GM20000 (cell line): Measurements from ENCODE around the gene S100A7.
"Not testable (repeated sequence)": the region's sequence is repeated elsewhere in the genome, so short reads cannot be mapped to it uniquely, and the experiment has no call there.

Experiments used
- DNase-seq: peaks from one replicate; pipeline ENCODE4 v3.0.0; 2012; ENCODE audit warnings: low spot score
- CTCF ChIP-seq: IDR thresholded peaks from 2 replicates; pipeline ENCODE4 v1.5.1; 2012; ENCODE audit warnings: mild to moderate bottlenecking, control low read depth; ENCODE audit errors: extremely low read depth, missing control alignments

S100A7 gene

GRCh38 chr1:153475282-153475681 is 14.8 kb upstream of the S100A7 start:
- no peak for DNase-seq
- no peak for TF ChIP-seq CTCF

GRCh38 chr1:153474347-153474746 is 13.9 kb upstream of the S100A7 start:
- TF ChIP-seq CTCF: no peak
- DNase-seq: no peak

- TF ChIP-seq CTCF: no peak
- no peak for DNase-seq
Observed at GRCh38 chr1:153470707-153471106, 10.3 kb upstream of the S100A7 start.

GRCh38 chr1:153466908-153467307 is 6.5 kb upstream of the S100A7 start:
- TF ChIP-seq CTCF: no peak
- DNase-seq: no peak

GRCh38 chr1:153465811-153466636 is 5.6 kb upstream of the S100A7 start:
- TF ChIP-seq CTCF: peak; percentile 29
- peak; percentile 62 for DNase-seq

GRCh38 chr1:153462741-153463140 is 2.3 kb upstream of the S100A7 start:
- DNase-seq: not testable (repeated sequence)

GRCh38 chr1:153459655-153460054 is 796 bp downstream of the S100A7 start:
- no peak for TF ChIP-seq CTCF
- no peak for DNase-seq

GRCh38 chr1:153456396-153456795 is 4.1 kb downstream of the S100A7 start:
- TF ChIP-seq CTCF: no peak
- DNase-seq: no peak

GRCh38 chr1:153448851-153449250 is 11.6 kb downstream of the S100A7 start:
- not testable (repeated sequence) for DNase-seq
